Measurements from ENCODE around the gene MED13L. TPM values are rescaled to one million over a fixed set of nuclear protein-coding genes. Genes with fewer than 3 reads are reported as not detected.

The MED13L gene
- total RNA-seq, 4 donors from 2014 or later: 126 to 194 (median 154) TPM

DNA sequence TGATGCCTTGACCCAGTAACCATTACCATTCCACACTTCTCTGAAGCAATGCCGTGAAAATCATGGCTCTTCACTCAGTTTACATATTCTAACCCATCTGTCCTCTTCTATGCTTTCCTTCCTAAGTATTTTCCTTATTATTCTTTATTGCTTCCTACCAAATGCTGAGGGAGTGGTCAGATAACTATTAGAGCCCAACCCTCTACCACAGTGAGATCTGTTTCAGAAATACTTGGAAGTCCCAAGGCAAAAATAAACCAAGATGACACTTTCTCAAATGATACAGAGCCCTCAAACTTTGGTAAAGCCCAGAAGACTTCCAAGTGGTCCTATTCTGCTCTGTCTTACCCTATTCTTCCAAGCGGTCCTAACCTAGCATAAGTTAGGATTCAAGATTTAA lies 68.0 kb downstream of the MED13L start:
- Histone ChIP-seq H3K4me1 (peaks cover 0 to 43% (median 2%) of the 10 kb centered on the region in 4 donors), H3K9me3 (no peaks in the 10 kb centered on the region), H3K27ac (no peak overlapping the region), H3K4me3 (no peak overlapping the region), H3K27me3 (no peaks in the 10 kb centered on the region), H3K36me3 (no peaks in the 10 kb centered on the region)
- WGBS, 2 donors (ENCODE audit: low coverage in 1 of 2): 85 to 95% methylated on average over 2 of the region's 2 CpGs
- intact Hi-C loops (cut with DNase I; ENCODE audit: low total_unique reads) (no loop called here), in situ Hi-C loops (cut with MboI; ENCODE audit: low pct_ligation_motif_present in 1 of 4, low pct_unique_long_range_greater_than_20kb in 1 of 4, low sequenced_read_pairs in 3 of 4) (no loop called here)
- no peak for DNase-seq
- TF ChIP-seq EP300 (IDR thresholded peaks at IDR 0.05; ENCODE audit: low read depth): no peak

DNA sequence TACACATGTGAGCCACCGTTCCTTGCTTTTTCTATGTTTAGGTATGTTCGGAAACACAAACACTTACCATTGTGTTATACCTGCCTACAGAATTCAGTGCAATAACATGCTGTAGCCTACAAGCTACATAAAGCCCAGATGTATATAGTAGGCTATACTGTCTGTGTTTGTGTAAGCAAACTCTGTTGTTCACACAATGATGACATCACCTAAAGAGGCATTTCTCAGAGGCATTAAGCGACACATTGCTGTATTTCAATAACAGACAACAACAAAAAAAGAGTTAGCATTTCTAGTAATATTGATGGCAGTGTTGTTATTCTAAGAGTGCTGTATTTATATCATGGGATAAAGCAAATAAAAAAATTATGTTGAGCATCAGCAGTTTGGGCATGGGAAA lies 70.2 kb downstream of the MED13L start:
- in situ Hi-C loops (cut with MboI; ENCODE audit: low pct_ligation_motif_present in 1 of 4, low pct_unique_long_range_greater_than_20kb in 1 of 4, low sequenced_read_pairs in 3 of 4) (no loop called here), intact Hi-C loops (cut with DNase I; ENCODE audit: low total_unique reads) (no loop called here)
- Histone ChIP-seq H3K36me3 (no peaks in the 10 kb centered on the region), H3K27me3 (no peaks in the 10 kb centered on the region), H3K4me3 (no peak overlapping the region), H3K4me1 (peaks cover 0 to 24% (median 2%) of the 10 kb centered on the region in 4 donors), H3K27ac (no peak overlapping the region), H3K9me3 (no peaks in the 10 kb centered on the region)
- WGBS, 2 donors (ENCODE audit: low coverage in 1 of 2): 95 to 96% methylated on average over 2 to 3 of the region's 3 CpGs
- DNase-seq: no peak
- no peak for TF ChIP-seq EP300 (IDR thresholded peaks at IDR 0.05; ENCODE audit: low read depth)
- TF ChIP-seq POLR2AphosphoS5 (IDR thresholded peaks at IDR 0.05): no peak
- no peak for TF ChIP-seq POLR2A (IDR thresholded peaks at IDR 0.05)
- no peak for TF ChIP-seq CTCF (IDR thresholded peaks at IDR 0.05)

DNA sequence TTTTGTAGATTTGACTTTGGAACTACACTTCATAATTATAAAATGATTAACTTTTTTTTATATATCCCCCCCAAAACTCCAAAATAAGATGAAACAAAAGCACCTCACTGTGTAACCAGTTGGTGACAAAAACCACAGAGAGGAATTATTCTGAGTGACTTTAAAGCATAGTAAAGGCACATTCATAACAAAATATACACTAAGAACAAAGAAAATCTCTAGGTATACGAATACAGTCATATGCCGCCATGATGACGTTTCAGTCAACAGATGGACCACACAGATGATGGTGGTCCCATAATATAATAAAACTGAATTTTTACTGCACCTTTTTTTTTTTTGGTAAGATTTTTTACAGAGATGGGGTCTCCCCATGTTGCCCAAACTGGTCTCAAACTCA lies 70.7 kb downstream of the MED13L start:
- in situ Hi-C loops (cut with MboI; ENCODE audit: low pct_ligation_motif_present in 1 of 4, low pct_unique_long_range_greater_than_20kb in 1 of 4, low sequenced_read_pairs in 3 of 4) (no loop called here), intact Hi-C loops (cut with DNase I; ENCODE audit: low total_unique reads) (no loop called here)
- Histone ChIP-seq H3K36me3 (no peaks in the 10 kb centered on the region), H3K9me3 (no peaks in the 10 kb centered on the region), H3K4me1 (peaks cover 0 to 24% (median 2%) of the 10 kb centered on the region in 4 donors), H3K27ac (no peak overlapping the region), H3K27me3 (no peaks in the 10 kb centered on the region), H3K4me3 (no peak overlapping the region)
- TF ChIP-seq POLR2A (IDR thresholded peaks at IDR 0.05) (no peak), EP300 (IDR thresholded peaks at IDR 0.05; ENCODE audit: low read depth) (no peak), CTCF (IDR thresholded peaks at IDR 0.05) (no peak), POLR2AphosphoS5 (IDR thresholded peaks at IDR 0.05) (no peak)
- DNase-seq: no peak
- WGBS, 2 donors (ENCODE audit: low coverage in 1 of 2): 92 to 94% methylated on average over 3 of the region's 3 CpGs

DNA sequence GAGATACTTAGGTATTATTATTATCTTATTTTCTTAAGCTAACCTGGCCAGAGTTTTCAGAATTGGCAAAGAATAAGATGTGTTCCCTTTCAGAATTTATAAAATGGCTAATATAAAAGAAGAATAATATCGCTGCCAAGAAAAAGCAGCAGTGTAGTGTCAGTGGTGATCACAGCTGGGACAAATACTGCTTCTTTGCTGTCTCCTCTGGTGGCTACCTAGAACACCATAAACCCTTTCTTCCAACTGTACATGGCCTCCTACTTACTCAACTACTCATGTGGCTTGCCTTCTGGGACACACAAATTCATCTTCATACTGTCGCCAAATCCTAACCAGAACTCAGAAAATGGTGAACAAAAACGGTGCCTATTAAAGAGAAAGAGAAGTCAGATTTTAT lies 72.7 kb downstream of the MED13L start:
- no peak overlapping the region for H3K4me3 ChIP-seq
- H3K9me3 ChIP-seq: no peaks in the 10 kb centered on the region
- no peaks in the 10 kb centered on the region for H3K36me3 ChIP-seq
- in situ Hi-C loops (cut with MboI; ENCODE audit: low pct_ligation_motif_present in 1 of 4, low pct_unique_long_range_greater_than_20kb in 1 of 4, low sequenced_read_pairs in 3 of 4): no loop called here
- H3K27me3 ChIP-seq: no peaks in the 10 kb centered on the region
- TF ChIP-seq EP300 (IDR thresholded peaks at IDR 0.05; ENCODE audit: low read depth) (no peak), POLR2AphosphoS5 (IDR thresholded peaks at IDR 0.05) (no peak), POLR2A (IDR thresholded peaks at IDR 0.05) (no peak), CTCF (IDR thresholded peaks at IDR 0.05) (no peak)
- no peak for DNase-seq
- 90 to 96% methylated on average over 3 of the region's 3 CpGs for WGBS, 2 donors (ENCODE audit: low coverage in 1 of 2)
- intact Hi-C loops (cut with DNase I; ENCODE audit: low total_unique reads): no loop called here
- no peak overlapping the region for H3K27ac ChIP-seq
- peaks cover 3 to 22% (median 13%) of the 10 kb centered on the region in 4 donors for H3K4me1 ChIP-seq

DNA sequence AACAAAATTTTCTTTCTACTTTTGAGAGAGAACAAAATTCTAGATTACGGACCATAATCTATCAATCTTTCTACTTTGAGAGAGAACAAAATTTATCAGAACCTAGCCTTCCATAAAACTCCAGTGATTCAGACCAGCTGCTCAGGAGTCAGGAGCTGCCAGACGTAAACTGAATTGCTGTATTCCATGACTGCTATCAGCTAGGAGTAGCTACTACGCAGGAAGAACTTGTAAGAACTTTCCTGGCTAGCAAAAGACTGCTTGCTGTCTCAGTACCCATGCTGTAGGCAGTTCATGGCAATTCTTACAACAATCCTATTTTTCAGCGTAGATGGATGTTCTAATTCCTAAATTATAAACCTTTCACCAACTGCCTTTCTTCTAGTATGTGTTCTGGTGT lies 73.3 kb downstream of the MED13L start:
- DNase-seq: no peak
- intact Hi-C loops (cut with DNase I; ENCODE audit: low total_unique reads): no loop called here
- Histone ChIP-seq H3K9me3 (no peaks in the 10 kb centered on the region), H3K4me3 (no peak overlapping the region), H3K27me3 (no peaks in the 10 kb centered on the region), H3K4me1 (peaks cover 3 to 22% (median 14%) of the 10 kb centered on the region in 4 donors), H3K27ac (no peak overlapping the region), H3K36me3 (no peaks in the 10 kb centered on the region)
- 68 to 89% methylated on average over 4 of the region's 4 CpGs for WGBS, 2 donors (ENCODE audit: low coverage in 1 of 2)
- in situ Hi-C loops (cut with MboI; ENCODE audit: low pct_ligation_motif_present in 1 of 4, low pct_unique_long_range_greater_than_20kb in 1 of 4, low sequenced_read_pairs in 3 of 4): no loop called here
- no peak for TF ChIP-seq EP300 (IDR thresholded peaks at IDR 0.05; ENCODE audit: low read depth)
- no peak for TF ChIP-seq POLR2A (IDR thresholded peaks at IDR 0.05)
- TF ChIP-seq CTCF (IDR thresholded peaks at IDR 0.05): no peak
- no peak for TF ChIP-seq POLR2AphosphoS5 (IDR thresholded peaks at IDR 0.05)

Measured in transverse colon (tissue), 4 donors.